HCT116 (cell line): Measurements from ENCODE around the gene CLIC5. TPM values are rescaled to one million over a fixed set of nuclear protein-coding genes. Genes with fewer than 3 reads are reported as not detected.

Source experiments
- ATAC-seq: fragments of 200-7000 bp; cut with Tn5 transposase; 2 replicates; pipeline ENCODE4 v1.9.1; 2020; ENCODE audit warnings: mild to moderate bottlenecking, moderate library complexity
- BruUV-seq: library from RNA; stranded (reverse); fragments of 400-500 nt; replicated peaks from 2 replicates; lab custom pipeline; 2021; lab: Mats Ljungman, UMichigan
- CTCF ChIA-PET: fragments of 300-600 bp; sonication (Branson Sonifier 250); formaldehyde crosslinking; loops from one replicate; lab custom pipeline; 2021; ENCODE audit warnings: antibody characterized with exemption; lab: Charles Lee
- POLR2A ChIA-PET: fragments of 300-600, 350-600 bp; sonication (Branson Sonifier 250); formaldehyde crosslinking; loops from one replicate; lab custom pipeline; 2021; ENCODE audit warnings: antibody characterized with exemption; lab: Charles Lee
- RAD21 ChIA-PET, 2 experiments: fragments of 300-600 bp; sonication (Branson Sonifier 250); formaldehyde crosslinking; loops; one replicate each; lab custom pipeline; 2023; ENCODE audit warnings: low total read pairs in 2 of 2; ENCODE audit not compliant: uncharacterized antibody in 2 of 2, unreplicated experiment in 2 of 2, low non-redundant PET in 1 of 2; lab: Charles Lee
- DNase-seq: peaks from one replicate; pipeline ENCODE4 v3.0.0-alpha.2; 2010; ENCODE audit warnings: low read depth, low spot score
- H2AFZ ChIP-seq: fragments of 200-600 bp; shearing (Covaris generic), sonication (generic); 2 replicates; pipeline ENCODE4 v1.6.1; 2017; ENCODE audit warnings: low read depth, mixed run types, mixed read lengths, antibody characterized with exemption, low read length; ENCODE audit not compliant: poor library complexity, severe bottlenecking
- H3K27ac ChIP-seq: 2 replicates; pipeline ENCODE4 v1.5.1; 2012; ENCODE audit warnings: low read depth, low read length
- H3K27me3 ChIP-seq: fragments of 200-600 bp; sonication (generic); 2 replicates; pipeline ENCODE4 v1.6.1; 2016; ENCODE audit warnings: mixed run types, low read length, mixed read lengths; ENCODE audit not compliant: insufficient read depth
- H3K36me3 ChIP-seq, 2 experiments: fragments of 200-500 bp in 1 of 2; fragments of 200-600 bp in 1 of 2; sonication (Bioruptor generic) in 1 of 2; sonication (generic) in 1 of 2; 2 replicates each; pipeline versions ENCODE4 v1.5.1 to v1.6.1; 2014 to 2016; ENCODE audit warnings: low read length in 2 of 2, inconsistent platforms in 1 of 2, mixed read lengths in 1 of 2, mixed run types in 1 of 2; ENCODE audit not compliant: insufficient read depth in 2 of 2, control insufficient read depth in 1 of 2
- H3K4me1 ChIP-seq, 2 experiments: fragments of 200-600 bp in 1 of 2; sonication (generic) in 1 of 2; 2 replicates each; pipeline versions ENCODE4 v1.5.1 to v1.6.1; 2012 to 2017; ENCODE audit warnings: low read length in 2 of 2, inconsistent platforms in 1 of 2, mild to moderate bottlenecking in 1 of 2, mixed read lengths in 1 of 2, mixed run types in 1 of 2, moderate library complexity in 1 of 2; ENCODE audit not compliant: insufficient read depth in 2 of 2, control insufficient read depth in 1 of 2
- H3K4me2 ChIP-seq: fragments of 200-600 bp; sonication (generic); 2 replicates; pipeline ENCODE4 v1.6.1; 2017; ENCODE audit warnings: mixed run types, low read length, mixed read lengths
- H3K4me3 ChIP-seq, 2 experiments: fragments of 200-600 bp in 1 of 2; sonication (generic) in 1 of 2; replicated peaks in 1 of 2; 2 replicates each; pipeline ENCODE4 v1.5.1; 2011 to 2016; ENCODE audit warnings: low read length in 2 of 2, control low read depth in 1 of 2, low read depth in 1 of 2, mild to moderate bottlenecking in 1 of 2, mixed read lengths in 1 of 2, mixed run types in 1 of 2
- H3K79me2 ChIP-seq: fragments of 200-600 bp; sonication (generic); 2 replicates; pipeline ENCODE4 v1.6.1; 2017; ENCODE audit warnings: mild to moderate bottlenecking, mixed run types, low read length, moderate library complexity, mixed read lengths; ENCODE audit not compliant: insufficient read depth
- H3K9ac ChIP-seq: fragments of 200-600 bp; sonication (generic); 2 replicates; pipeline ENCODE4 v1.6.1; 2016; ENCODE audit warnings: low read length, mixed read lengths
- H3K9me2 ChIP-seq: fragments of 200-600 bp; sonication (generic), shearing (Covaris generic); 2 replicates; pipeline ENCODE4 v1.6.1; 2017; ENCODE audit warnings: mixed run types, mild to moderate bottlenecking, moderate library complexity; ENCODE audit not compliant: insufficient read depth
- H3K9me3 ChIP-seq, 2 experiments: fragments of 200-500 bp in 1 of 2; fragments of 200-600 bp in 1 of 2; sonication (Bioruptor generic) in 1 of 2; sonication (generic) in 1 of 2; 2 replicates each; pipeline ENCODE4 v1.6.1; 2014 to 2017; ENCODE audit warnings: low read length in 2 of 2, mixed read lengths in 2 of 2, inconsistent platforms in 1 of 2, low read depth in 1 of 2, mild to moderate bottlenecking in 1 of 2, mixed run types in 1 of 2, moderate library complexity in 1 of 2; ENCODE audit not compliant: control insufficient read depth in 1 of 2, insufficient read depth in 1 of 2
- H4K20me1 ChIP-seq: fragments of 200-600 bp; sonication (generic), shearing (Covaris generic); 2 replicates; pipeline ENCODE4 v1.6.1; 2017; ENCODE audit warnings: mixed run types, mild to moderate bottlenecking, moderate library complexity; ENCODE audit not compliant: insufficient read depth
- CTCF ChIP-seq, 3 experiments: fragments of 200-600 bp in 1 of 3; sonication (generic) in 1 of 3; IDR thresholded peaks in 2 of 3; conservative IDR thresholded peaks in 1 of 3; 2 replicates each; pipeline ENCODE4 v1.5.1; 2012 to 2017; ENCODE audit warnings: low read depth in 2 of 3, low read length in 2 of 3, antibody characterized with exemption in 1 of 3, borderline replicate concordance in 1 of 3, control low read depth in 1 of 3, mild to moderate bottlenecking in 1 of 3, mixed read lengths in 1 of 3, mixed run types in 1 of 3, moderate library complexity in 1 of 3; ENCODE audit not compliant: insufficient read depth in 1 of 3
- RAD21 ChIP-seq: IDR thresholded peaks from 2 replicates; pipeline ENCODE4 v1.6.1; 2012; ENCODE audit warnings: low read depth, mild to moderate bottlenecking
- SIN3A ChIP-seq: IDR thresholded peaks from 2 replicates; pipeline ENCODE4 v1.6.1; 2012; ENCODE audit warnings: low read depth
- YY1 ChIP-seq: IDR thresholded peaks from 2 replicates; pipeline ENCODE4 v1.6.1; 2011; ENCODE audit warnings: low read length, low read depth, moderate library complexity, mild to moderate bottlenecking; ENCODE audit not compliant: insufficient replicate concordance; ENCODE audit errors: extremely low read depth
- intact Hi-C: fragments of 100-400 bp; cut with micrococcal nuclease; formaldehyde crosslinking; loops from 2 replicates; pipeline ENCODE4 v1.10.0; 2022
- total RNA-seq: library from RNA; stranded (reverse); gene quantifications from one replicate; pipeline ENCODE4 v1.2.1, GENCODE V29; 2021; ENCODE audit not compliant: unreplicated experiment

The CLIC5 gene
- total RNA-seq, 1 experiment from 2014 or later = 0.20 TPM

DNA sequence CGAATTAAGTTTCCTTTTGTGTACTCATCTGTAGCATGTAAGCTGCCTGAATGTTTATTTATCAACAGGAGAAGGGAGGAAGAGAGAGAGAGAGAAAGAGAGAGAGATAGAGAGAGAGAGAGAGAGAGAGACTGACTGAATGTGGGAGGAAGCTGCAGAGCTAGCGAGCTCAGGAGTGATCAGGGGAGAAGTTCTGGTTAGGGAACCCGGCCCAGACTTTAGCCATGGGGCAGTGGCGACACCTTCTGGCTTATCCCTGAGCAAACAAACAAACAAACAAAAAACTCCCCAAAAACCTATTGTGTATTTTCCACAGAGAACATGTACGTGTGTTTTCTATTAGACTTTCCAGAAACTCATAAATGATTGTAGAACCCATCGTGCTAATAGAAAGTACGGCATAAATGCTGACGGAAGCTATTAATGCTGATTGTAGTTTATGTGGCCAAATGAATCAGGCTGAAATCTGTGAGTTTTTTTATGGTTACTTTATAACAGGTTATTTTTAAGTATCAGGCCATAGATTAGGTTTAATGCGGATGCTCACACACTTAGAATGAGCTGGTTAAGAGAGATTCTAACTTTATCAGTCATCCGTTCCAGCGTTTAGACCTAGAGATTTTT is 92.8 kb downstream of the CLIC5 start:
- no peaks in the 10 kb centered on the region for H3K27me3 ChIP-seq
- ChIA-PET POLR2A (interaction anchor here (0.8 to 1.2 kb wide), 4 partner anchors 1267 to 1453 kb away, joined by 3 read pairs; no protein-coding TSS in a partner anchor), RAD21 (interaction anchor here (0.6 to 1.9 kb wide), 7 partner anchors 208 to 1447 kb away, joined by 3 to 15 read pairs (median 6); no protein-coding TSS in a partner anchor)
- H3K9me2 ChIP-seq = no peaks in the 10 kb centered on the region
- no peaks in the 10 kb centered on the region for H3K4me1 ChIP-seq
- no peak overlapping the region for H3K9ac ChIP-seq
- intact Hi-C loops = loop anchor here (1.0 to 5.0 kb wide), 6 partner anchors 206 to 1448 kb away; no protein-coding TSS in a partner anchor
- DNase-seq = peak; percentile 52
- no peaks in the 10 kb centered on the region for H4K20me1 ChIP-seq
- no peaks in the 10 kb centered on the region for H3K9me3 ChIP-seq
- peak overlapping the region; percentile 29; the same call in 1 of the 2 replicates for H3K4me2 ChIP-seq
- H3K27ac ChIP-seq = no peak overlapping the region
- no peaks in the 10 kb centered on the region for H3K36me3 ChIP-seq
- no TSS peak for BruUV-seq
- peak; percentile 93 for ATAC-seq
- TF ChIP-seq RAD21 (peak; percentile 95), YY1 (no peak), SIN3A (no peak), CTCF (IDR thresholded peaks at IDR 0.05 in 2 of 3, conservative IDR thresholded peaks at IDR 0.05 in 1 of 3; ENCODE audit: borderline replicate concordance in 1 of 3, insufficient read depth in 1 of 3, low read depth in 2 of 3, low read length in 2 of 3) (peak; percentile 67 to 88 (median 81))
- TF ChIP-seq, all 23 proteins: peak for 2
- no peak overlapping the region for H3K4me3 ChIP-seq
- peak overlapping the region; percentile 84 for H2AFZ ChIP-seq
- H3K79me2 ChIP-seq = no peaks in the 10 kb centered on the region
- CTCF ChIA-PET = interaction anchor here (0.6 to 3.8 kb wide), 23 partner anchors 8 to 1452 kb away, joined by 3 to 80 read pairs (median 4); no protein-coding TSS in a partner anchor
